G401 (cell line): ENCODE data around the gene CSNK1G2. TPM values are rescaled to one million over a fixed set of nuclear protein-coding genes. Genes with fewer than 3 reads are reported as not detected.

ENCODE experiments used
- DNase-seq: peaks from one replicate; pipeline ENCODE4 v3.0.0-alpha.2; 2015; ENCODE audit warnings: low spot score
- in situ Hi-C: cut with HindIII; loops from 2 replicates; pipeline ENCODE4 v1.10.0; 2016; ENCODE audit warnings: low sequenced_read_pairs, mixed read lengths
- total RNA-seq: library from RNA; depleted of rRNA; stranded (reverse); fragments of >200 nt; shearing (Covaris generic); gene quantifications from 2 replicates; pipeline ENCODE4 v1.2.3, GENCODE V29; 2014

The CSNK1G2 gene
- total RNA-seq, 1 experiment from 2014 or later, result 81.9 TPM

- no peak for DNase-seq
- in situ Hi-C loops, result no loop called here
Measured at GRCh38 chr19:1957562-1958248, 16.7 kb downstream of the CSNK1G2 start.

GRCh38 chr19:1959928-1960589 lies 19.1 kb downstream of the CSNK1G2 start:
- no peak for DNase-seq
- in situ Hi-C loops, result no loop called here

GRCh38 chr19:1961000-1961883 lies 20.3 kb downstream of the CSNK1G2 start:
- DNase-seq, result no peak
- in situ Hi-C loops, result no loop called here

- no peak for DNase-seq
- in situ Hi-C loops, result no loop called here
Measured at GRCh38 chr19:1962674-1963073, 21.7 kb downstream of the CSNK1G2 start.

GRCh38 chr19:1967087-1967608 lies 26.2 kb downstream of the CSNK1G2 start:
- DNase-seq, result no peak
- in situ Hi-C loops, result no loop called here

GRCh38 chr19:1968279-1969175 lies 27.6 kb downstream of the CSNK1G2 start:
- in situ Hi-C loops, result no loop called here
- DNase-seq, result no peak

GRCh38 chr19:1969176-1970002 lies 28.4 kb downstream of the CSNK1G2 start:
- DNase-seq, result peak; percentile 61
- in situ Hi-C loops, result no loop called here

GRCh38 chr19:1970003-1970805 lies 29.2 kb downstream of the CSNK1G2 start:
- in situ Hi-C loops, result no loop called here
- peak; percentile 67 for DNase-seq

GRCh38 chr19:1970806-1971502 lies 30.0 kb downstream of the CSNK1G2 start:
- in situ Hi-C loops, result no loop called here
- DNase-seq, result no peak

GRCh38 chr19:1974381-1975161 lies 33.6 kb downstream of the CSNK1G2 start:
- DNase-seq, result no peak
- in situ Hi-C loops, result no loop called here

- in situ Hi-C loops, result no loop called here
- no peak for DNase-seq
Measured at GRCh38 chr19:1975162-1975480, 34.1 kb downstream of the CSNK1G2 start.

- in situ Hi-C loops, result no loop called here
- DNase-seq, result no peak
Measured at GRCh38 chr19:1977120-1977519, 36.1 kb downstream of the CSNK1G2 start.

GRCh38 chr19:1978346-1978894 lies 37.4 kb downstream of the CSNK1G2 start:
- in situ Hi-C loops, result no loop called here
- DNase-seq, result no peak

- in situ Hi-C loops, result no loop called here
- no peak for DNase-seq
Measured at GRCh38 chr19:1979017-1979416, 38.0 kb downstream of the CSNK1G2 start.

- in situ Hi-C loops, result no loop called here
- no peak for DNase-seq
Measured at GRCh38 chr19:1979642-1980041, 38.7 kb downstream of the CSNK1G2 start.
